Ascending aorta (tissue), 2 donors: ENCODE measurements around the gene HOXC5. TPM values are rescaled to one million over a fixed set of nuclear protein-coding genes. Genes with fewer than 3 reads are reported as not detected.
A peak's percentile ranks its signal among the peaks of the same experiment; 100 is the strongest.

Experiments
- DNase-seq, 2 donors: peaks; one replicate each; pipeline ENCODE4 v3.0.0-alpha.2; 2019; ENCODE audit warnings: low spot score in 2 of 2
- H3K27ac ChIP-seq, 2 donors: fragments of 200-600 bp; sonication (generic); one replicate each; pipeline ENCODE4 v1.5.1; 2016 to 2017; ENCODE audit warnings: mild to moderate bottlenecking in 1 of 2
- H3K27me3 ChIP-seq: fragments of 200-600 bp; sonication (generic); one replicate; pipeline ENCODE4 v1.5.1; 2017
- H3K36me3 ChIP-seq, 2 donors: fragments of 200-600 bp; sonication (generic); one replicate each; pipeline ENCODE4 v1.5.1; 2016
- H3K4me1 ChIP-seq, 2 donors: fragments of 200-600 bp; sonication (generic); one replicate each; pipeline ENCODE4 v1.5.1; 2016 to 2017; ENCODE audit warnings: mild to moderate bottlenecking in 1 of 2
- H3K4me3 ChIP-seq, 2 donors: fragments of 200-600 bp; sonication (generic); one replicate each; pipeline ENCODE4 v1.5.1; 2016 to 2017; ENCODE audit warnings: mild to moderate bottlenecking in 1 of 2
- H3K9me3 ChIP-seq, 2 donors: fragments of 200-600 bp; sonication (generic); one replicate each; pipeline ENCODE4 v1.5.1; 2016
- intact Hi-C: fragments of 100-400 bp; cut with DNase I; formaldehyde crosslinking; loops from one replicate; pipeline ENCODE4 v1.15.1; 2023
- total RNA-seq: library from RNA; depleted of rRNA; stranded (reverse); fragments of >200 nt; gene quantifications from one replicate; pipeline ENCODE4 v1.1.0, GENCODE V29; 2016
- TF ChIP-seq, protein P1 (sequence below), 3 experiments: fragments of 200-600 bp in 2 of 3; fragments of 450-650 bp in 1 of 3; sonication (generic) in 2 of 3; IDR thresholded peaks; one replicate each; pipeline ENCODE4 v1.5.1; 2016 to 2019; ENCODE audit warnings: antibody characterized with exemption in 3 of 3, mild to moderate bottlenecking in 1 of 3, moderate library complexity in 1 of 3

Gene HOXC5
- total RNA-seq, 1 donor from 2014 or later, result not detected

DNA sequence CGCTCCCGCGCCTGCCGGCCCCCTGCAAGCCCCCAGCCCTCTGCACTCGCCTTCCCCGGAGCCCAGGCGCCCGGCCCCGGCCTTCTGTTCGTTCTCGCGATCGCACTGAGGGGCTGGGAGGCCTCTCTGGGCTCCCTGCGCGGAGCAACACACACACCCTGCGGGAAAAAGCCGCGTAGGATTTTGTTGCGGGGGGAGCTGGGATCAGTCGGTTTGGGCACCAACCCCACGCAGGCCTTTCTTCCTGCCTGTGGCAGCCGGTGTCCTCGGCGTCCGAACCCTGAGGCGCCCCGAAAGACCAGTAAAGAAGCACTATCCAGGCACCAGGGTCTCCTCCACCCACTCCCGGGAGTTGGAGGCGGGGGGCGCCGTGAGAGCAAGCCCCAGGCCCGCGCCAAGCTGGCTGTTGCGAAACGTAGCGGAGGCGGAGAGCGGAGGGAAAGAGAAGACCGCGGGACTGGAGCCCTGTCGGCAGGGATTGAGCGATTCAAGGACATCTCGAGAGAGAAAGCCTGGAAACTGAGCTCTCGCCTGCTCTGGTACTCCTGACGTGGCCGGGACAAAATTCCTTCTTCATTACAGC lies 1.9 kb upstream of the HOXC5 start:
- peaks cover 0 to 5% of the 10 kb centered on the region in 2 donors for H3K4me1 ChIP-seq
- H3K9me3 ChIP-seq, result no peaks in the 10 kb centered on the region
- no peaks in the 10 kb centered on the region for H3K36me3 ChIP-seq
- intact Hi-C loops, result loop anchor here (5.0 kb wide), 1 partner anchor 111 kb away; no protein-coding TSS in a partner anchor
- TF ChIP-seq, protein P1, sequence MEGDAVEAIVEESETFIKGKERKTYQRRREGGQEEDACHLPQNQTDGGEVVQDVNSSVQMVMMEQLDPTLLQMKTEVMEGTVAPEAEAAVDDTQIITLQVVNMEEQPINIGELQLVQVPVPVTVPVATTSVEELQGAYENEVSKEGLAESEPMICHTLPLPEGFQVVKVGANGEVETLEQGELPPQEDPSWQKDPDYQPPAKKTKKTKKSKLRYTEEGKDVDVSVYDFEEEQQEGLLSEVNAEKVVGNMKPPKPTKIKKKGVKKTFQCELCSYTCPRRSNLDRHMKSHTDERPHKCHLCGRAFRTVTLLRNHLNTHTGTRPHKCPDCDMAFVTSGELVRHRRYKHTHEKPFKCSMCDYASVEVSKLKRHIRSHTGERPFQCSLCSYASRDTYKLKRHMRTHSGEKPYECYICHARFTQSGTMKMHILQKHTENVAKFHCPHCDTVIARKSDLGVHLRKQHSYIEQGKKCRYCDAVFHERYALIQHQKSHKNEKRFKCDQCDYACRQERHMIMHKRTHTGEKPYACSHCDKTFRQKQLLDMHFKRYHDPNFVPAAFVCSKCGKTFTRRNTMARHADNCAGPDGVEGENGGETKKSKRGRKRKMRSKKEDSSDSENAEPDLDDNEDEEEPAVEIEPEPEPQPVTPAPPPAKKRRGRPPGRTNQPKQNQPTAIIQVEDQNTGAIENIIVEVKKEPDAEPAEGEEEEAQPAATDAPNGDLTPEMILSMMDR (IDR thresholded peaks at IDR 0.05), result no peak
- H3K4me3 ChIP-seq, result peak overlapping the region in 1 of 2 donors; percentile 38
- no peak for DNase-seq
- H3K27me3 ChIP-seq, result peaks cover 4% of the 10 kb centered on the region
- peak overlapping the region; percentile 14 for H3K27ac ChIP-seq

DNA sequence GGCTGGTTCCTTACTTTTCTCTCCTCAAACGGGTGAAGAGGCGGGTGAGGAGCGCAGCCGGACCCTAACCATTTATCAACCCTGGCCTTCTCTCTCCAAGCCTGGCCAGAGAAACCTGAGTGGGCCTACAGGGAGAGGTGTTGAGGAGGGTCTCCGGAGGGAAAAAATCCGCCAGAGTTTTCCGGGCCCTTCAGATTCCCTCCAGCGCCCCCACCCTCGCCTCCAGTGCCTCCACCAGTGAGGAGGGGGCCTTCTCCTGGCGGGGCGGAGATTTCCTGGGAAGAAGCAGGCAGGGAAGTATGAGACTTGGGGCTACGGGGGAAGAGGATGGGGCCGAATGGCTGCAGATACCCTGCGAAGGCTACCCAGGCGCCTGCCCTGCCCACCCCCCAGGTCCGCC lies 1.4 kb upstream of the HOXC5 start:
- H3K27ac ChIP-seq, result peak overlapping the region in 1 of 2 donors; percentile 14
- TF ChIP-seq, protein P1 (IDR thresholded peaks at IDR 0.05), result no peak
- no peak for DNase-seq
- H3K9me3 ChIP-seq, result no peaks in the 10 kb centered on the region
- H3K4me3 ChIP-seq, result peak overlapping the region in 1 of 2 donors; percentile 38
- intact Hi-C loops, result loop anchor here (5.0 kb wide), 1 partner anchor 111 kb away; no protein-coding TSS in a partner anchor
- no peaks in the 10 kb centered on the region for H3K36me3 ChIP-seq
- H3K27me3 ChIP-seq, result peaks cover 4% of the 10 kb centered on the region
- peaks cover 0 to 5% of the 10 kb centered on the region in 2 donors for H3K4me1 ChIP-seq

DNA sequence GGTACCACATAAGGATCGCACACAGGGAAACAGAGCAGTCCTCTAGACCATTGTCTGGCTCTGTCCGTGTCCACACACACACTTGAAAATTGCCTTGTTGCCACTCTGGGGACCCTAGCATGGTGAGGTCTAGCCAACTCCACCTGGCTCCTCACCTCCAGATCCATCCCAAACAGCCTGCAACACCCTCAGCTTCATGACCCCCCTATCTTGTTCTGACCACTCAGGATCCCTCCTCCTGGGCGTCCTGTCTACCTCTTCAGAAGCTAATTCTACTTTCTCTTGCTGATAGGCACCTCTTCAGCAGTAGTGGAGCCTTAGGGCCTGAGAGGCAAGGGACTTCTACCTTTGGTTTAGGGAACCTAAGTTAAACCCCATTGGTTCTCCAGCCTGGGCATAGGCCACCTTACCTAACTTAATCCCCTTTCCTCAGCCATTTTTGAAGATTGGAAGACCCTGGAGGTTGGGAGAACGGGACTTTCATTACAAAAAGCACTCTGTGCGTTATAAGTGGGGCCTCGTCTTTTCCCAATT lies 697 bp upstream of the HOXC5 start:
- peak overlapping the region in 1 of 2 donors; percentile 68 for H3K4me3 ChIP-seq
- H3K9me3 ChIP-seq, result no peaks in the 10 kb centered on the region
- H3K27ac ChIP-seq, result no peak overlapping the region
- intact Hi-C loops, result loop anchor here (1.0 to 5.0 kb wide), 3 partner anchors 25 to 159 kb away; no protein-coding TSS in a partner anchor
- H3K27me3 ChIP-seq, result peaks cover 4% of the 10 kb centered on the region
- peaks cover 0 to 5% of the 10 kb centered on the region in 2 donors for H3K4me1 ChIP-seq
- H3K36me3 ChIP-seq, result no peaks in the 10 kb centered on the region
- TF ChIP-seq, protein P1 (IDR thresholded peaks at IDR 0.05), result no peak
- DNase-seq, result no peak

DNA sequence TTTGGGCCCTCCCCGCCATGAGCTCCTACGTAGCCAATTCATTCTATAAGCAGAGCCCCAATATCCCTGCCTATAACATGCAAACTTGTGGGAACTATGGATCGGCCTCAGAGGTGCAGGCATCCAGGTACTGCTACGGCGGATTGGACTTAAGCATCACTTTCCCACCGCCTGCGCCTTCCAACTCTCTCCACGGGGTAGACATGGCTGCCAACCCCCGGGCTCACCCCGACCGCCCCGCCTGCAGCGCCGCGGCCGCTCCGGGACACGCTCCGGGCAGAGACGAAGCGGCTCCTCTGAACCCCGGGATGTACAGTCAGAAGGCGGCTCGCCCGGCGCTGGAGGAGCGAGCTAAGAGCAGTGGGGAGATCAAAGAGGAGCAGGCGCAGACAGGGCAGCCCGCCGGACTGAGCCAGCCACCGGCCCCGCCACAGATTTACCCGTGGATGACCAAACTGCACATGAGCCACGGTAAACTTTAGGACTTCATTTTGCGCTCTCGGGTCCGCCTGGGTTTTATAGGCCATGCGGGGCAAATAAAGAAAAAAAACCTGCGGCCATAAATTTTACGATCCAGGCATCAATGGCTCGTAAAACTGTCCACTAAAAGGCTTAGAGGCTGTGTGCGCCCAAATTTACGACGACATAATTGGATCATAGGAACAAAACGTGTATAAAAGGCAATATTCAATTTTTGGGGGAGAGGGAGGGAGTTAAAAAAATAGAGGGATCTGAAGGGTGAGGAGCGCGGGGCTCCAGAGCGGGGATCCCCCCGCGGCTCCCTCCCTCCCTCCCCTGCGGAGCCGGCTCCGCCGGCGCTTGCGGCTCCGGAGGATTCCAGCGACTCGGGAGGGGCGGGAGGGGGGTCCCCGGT lies 493 bp downstream of the HOXC5 start:
- H3K9me3 ChIP-seq, result no peaks in the 10 kb centered on the region
- H3K4me1 ChIP-seq, result peaks cover 0 to 5% of the 10 kb centered on the region in 2 donors
- intact Hi-C loops, result loop anchor here (2.0 to 5.0 kb wide), 2 partner anchors 27 to 109 kb away; no protein-coding TSS in a partner anchor
- H3K4me3 ChIP-seq, result peak overlapping the region; percentile 47 to 68
- H3K36me3 ChIP-seq, result no peaks in the 10 kb centered on the region
- DNase-seq, result no peak
- peak overlapping the region in 1 of 2 donors; percentile 11 for H3K27ac ChIP-seq
- TF ChIP-seq, protein P1 (IDR thresholded peaks at IDR 0.05), result no peak
- H3K27me3 ChIP-seq, result no peaks in the 10 kb centered on the region

DNA sequence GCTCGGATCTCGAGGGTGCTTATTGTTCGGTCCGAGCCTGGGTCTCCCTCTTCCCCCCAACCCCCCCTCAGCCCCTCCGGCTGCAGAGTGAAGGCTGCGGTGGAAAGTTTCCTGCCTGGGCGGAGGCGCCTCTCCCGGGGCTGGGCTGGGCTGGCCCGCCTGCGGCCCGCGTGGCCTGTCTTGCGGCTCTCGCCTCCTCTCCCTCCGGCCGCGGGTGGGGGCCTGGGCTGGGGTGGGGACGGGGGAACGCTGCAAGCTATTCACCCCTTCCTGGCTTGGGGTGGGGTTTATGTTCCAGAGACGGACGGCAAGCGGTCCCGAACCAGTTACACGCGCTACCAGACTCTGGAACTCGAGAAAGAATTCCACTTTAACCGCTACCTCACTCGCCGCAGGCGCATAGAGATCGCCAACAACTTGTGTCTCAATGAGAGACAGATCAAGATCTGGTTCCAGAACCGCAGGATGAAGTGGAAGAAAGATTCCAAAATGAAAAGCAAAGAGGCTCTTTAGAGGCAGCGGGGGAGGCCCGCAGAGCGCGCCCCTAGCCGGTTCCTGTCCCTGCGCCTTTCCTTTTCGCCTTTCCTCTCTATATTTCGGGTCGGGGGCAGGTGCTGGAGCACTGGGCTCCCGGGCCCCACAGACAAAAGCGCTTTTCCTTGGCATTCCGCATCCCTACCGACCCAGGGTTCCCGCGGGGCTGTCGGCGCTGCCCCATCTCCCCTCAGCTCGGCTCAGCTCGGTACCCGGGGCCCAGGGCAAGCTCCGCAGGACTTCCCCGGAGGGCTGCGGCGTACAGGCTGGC lies 1.3 kb downstream of the HOXC5 start:
- TF ChIP-seq, protein P1 (IDR thresholded peaks at IDR 0.05), result no peak
- H3K4me3 ChIP-seq, result peak overlapping the region; percentile 47 to 68
- H3K27me3 ChIP-seq, result no peaks in the 10 kb centered on the region
- H3K4me1 ChIP-seq, result peaks cover 0 to 5% of the 10 kb centered on the region in 2 donors
- no peaks in the 10 kb centered on the region for H3K9me3 ChIP-seq
- no peak for DNase-seq
- no peak overlapping the region for H3K27ac ChIP-seq
- intact Hi-C loops, result loop anchor here (2.0 to 5.0 kb wide), 3 partner anchors 15 to 108 kb away; no protein-coding TSS in a partner anchor
- no peaks in the 10 kb centered on the region for H3K36me3 ChIP-seq
